ENCODE results near the gene PARVA.

DNA sequence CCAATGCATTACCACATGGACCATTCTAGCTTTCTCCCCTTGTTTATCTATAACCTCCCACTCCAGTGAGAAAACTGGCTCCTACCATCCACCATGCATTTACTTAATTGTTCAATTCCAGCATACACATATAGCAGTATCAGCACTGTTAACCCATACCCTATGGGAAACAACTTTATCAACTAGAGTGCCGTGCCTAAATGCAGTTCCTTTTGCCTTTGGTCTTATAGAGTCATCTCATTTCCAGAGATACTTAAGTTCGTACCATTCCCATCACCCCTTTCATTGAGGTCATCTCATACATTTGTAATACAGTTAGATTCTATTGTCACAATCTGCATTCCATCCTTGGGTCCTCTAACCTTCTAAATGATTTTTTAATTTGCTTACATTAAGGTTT is 86.9 kb downstream of the PARVA start:
- TF ChIP-seq, protein P1, sequence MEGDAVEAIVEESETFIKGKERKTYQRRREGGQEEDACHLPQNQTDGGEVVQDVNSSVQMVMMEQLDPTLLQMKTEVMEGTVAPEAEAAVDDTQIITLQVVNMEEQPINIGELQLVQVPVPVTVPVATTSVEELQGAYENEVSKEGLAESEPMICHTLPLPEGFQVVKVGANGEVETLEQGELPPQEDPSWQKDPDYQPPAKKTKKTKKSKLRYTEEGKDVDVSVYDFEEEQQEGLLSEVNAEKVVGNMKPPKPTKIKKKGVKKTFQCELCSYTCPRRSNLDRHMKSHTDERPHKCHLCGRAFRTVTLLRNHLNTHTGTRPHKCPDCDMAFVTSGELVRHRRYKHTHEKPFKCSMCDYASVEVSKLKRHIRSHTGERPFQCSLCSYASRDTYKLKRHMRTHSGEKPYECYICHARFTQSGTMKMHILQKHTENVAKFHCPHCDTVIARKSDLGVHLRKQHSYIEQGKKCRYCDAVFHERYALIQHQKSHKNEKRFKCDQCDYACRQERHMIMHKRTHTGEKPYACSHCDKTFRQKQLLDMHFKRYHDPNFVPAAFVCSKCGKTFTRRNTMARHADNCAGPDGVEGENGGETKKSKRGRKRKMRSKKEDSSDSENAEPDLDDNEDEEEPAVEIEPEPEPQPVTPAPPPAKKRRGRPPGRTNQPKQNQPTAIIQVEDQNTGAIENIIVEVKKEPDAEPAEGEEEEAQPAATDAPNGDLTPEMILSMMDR (IDR thresholded peaks at IDR 0.05; ENCODE audit: low read depth, low read length, poor library complexity, severe bottlenecking) = no peak
- TF ChIP-seq EZH2phosphoT487 (IDR thresholded peaks at IDR 0.05; ENCODE audit: borderline replicate concordance, low read length) = no peak
